HepG2 (cell line): Measurements from ENCODE around the gene EGFL8. TPM values are rescaled to one million over a fixed set of nuclear protein-coding genes. Genes with fewer than 3 reads are reported as not detected.

Source experiments
- CENPT ChIP-seq: sonication (generic); formaldehyde crosslinking; IDR thresholded peaks from 2 replicates; pipeline ENCODE4 v1.8.0; 2022; ENCODE audit warnings: low read depth, mild to moderate bottlenecking, moderate library complexity, missing genetic modification reagents
- CSRNP1 ChIP-seq: sonication (generic); formaldehyde crosslinking; IDR thresholded peaks from 2 replicates; pipeline ENCODE4 v1.8.1; 2023; ENCODE audit warnings: mild to moderate bottlenecking, missing genetic modification reagents
- DRAP1 ChIP-seq: IDR thresholded peaks from 2 replicates; pipeline ENCODE4 v1.6.1; 2016; ENCODE audit warnings: missing genetic modification reagents, missing compliant biosample characterization
- ETV5 ChIP-seq: IDR thresholded peaks from 2 replicates; pipeline ENCODE4 v1.6.1; 2018; ENCODE audit warnings: missing biosample characterization, missing genetic modification reagents, inconsistent platforms, borderline replicate concordance
- GPN1 ChIP-seq: sonication (generic); formaldehyde crosslinking; IDR thresholded peaks from 2 replicates; pipeline ENCODE4 v1.5.1; 2020; ENCODE audit warnings: missing genetic modification reagents, borderline replicate concordance
- PAWR ChIP-seq: sonication (generic); formaldehyde crosslinking; IDR thresholded peaks from 2 replicates; pipeline ENCODE4 v1.4.0; 2020; ENCODE audit warnings: missing genetic modification reagents, mild to moderate bottlenecking, borderline replicate concordance
- POLR2G ChIP-seq: fragments of 200-400 bp; formaldehyde crosslinking; IDR thresholded peaks from 2 replicates; pipeline ENCODE4 v1.6.1; 2018; ENCODE audit warnings: mild to moderate bottlenecking, low read depth, low read length, moderate library complexity
- REST ChIP-seq, 2 experiments: IDR thresholded peaks; 2 replicates each; pipeline ENCODE4 v1.6.1; 2011 to 2012; ENCODE audit warnings: low read length in 2 of 2, borderline replicate concordance in 1 of 2, low read depth in 1 of 2, mild to moderate bottlenecking in 1 of 2, moderate library complexity in 1 of 2
- ZBTB1 ChIP-seq: sonication (generic); formaldehyde crosslinking; IDR thresholded peaks from 2 replicates; pipeline ENCODE4 v1.4.0; 2020; ENCODE audit warnings: missing genetic modification reagents, borderline replicate concordance
- ZFP1 ChIP-seq: IDR thresholded peaks from 2 replicates; pipeline ENCODE4 v1.6.1; 2016
- ZFX ChIP-seq: sonication (generic); formaldehyde crosslinking; IDR thresholded peaks from 2 replicates; pipeline ENCODE4 v1.4.0; 2020; ENCODE audit warnings: mild to moderate bottlenecking, low read depth, missing genetic modification reagents, moderate library complexity
- ZNF569 ChIP-seq: sonication (generic); formaldehyde crosslinking; IDR thresholded peaks from 2 replicates; pipeline ENCODE4 v1.5.0; 2020; ENCODE audit warnings: mild to moderate bottlenecking, missing genetic modification reagents, moderate library complexity, borderline replicate concordance
- ZNF768 ChIP-seq: sonication (generic); formaldehyde crosslinking; IDR thresholded peaks from 2 replicates; pipeline ENCODE4 v1.4.0; 2020; ENCODE audit warnings: missing genetic modification reagents
- polyA plus RNA-seq, 8 experiments: library from polyadenylated mRNA; depleted of rRNA in 3 of 8; stranded (reverse) in 7 of 8; unstranded in 1 of 8; fragments of >200 nt; fragmentation: Illumina TruSeq in 4 of 8; extraction: Trizol in 4 of 8; gene quantifications; 2 replicates each; pipeline versions ENCODE4 v1.2.1 to v1.2.3, GENCODE V29; 2011 to 2016; ENCODE audit warnings: low read depth in 4 of 8, missing spikeins in 1 of 8, mixed read lengths in 1 of 8; ENCODE audit not compliant: insufficient read depth in 1 of 8
- total RNA-seq, 5 experiments: library from RNA; depleted of rRNA; stranded (reverse); fragments of >200 nt; fragmentation: Illumina TruSeq; extraction: Trizol; gene quantifications; 2 replicates each; pipeline ENCODE4 v1.2.3, GENCODE V29; 2016; ENCODE audit warnings: low read depth in 1 of 5
- TF ChIP-seq, protein P1 (sequence below): sonication (generic); IDR thresholded peaks from 2 replicates; pipeline ENCODE4 v1.6.1; 2016; ENCODE audit warnings: low read depth, borderline replicate concordance
- TF ChIP-seq, protein P2 (sequence below): sonication (generic); formaldehyde crosslinking; IDR thresholded peaks from 2 replicates; pipeline ENCODE4 v1.4.0; 2020; ENCODE audit warnings: missing genetic modification reagents, borderline replicate concordance

EGFL8 gene
- total and polyA plus RNA-seq, 2 of the 13 experiments (the other 11 are each of a cell fraction or from before 2014, with no cell fraction given): 10.0 to 11.5 TPM

- TF ChIP-seq REST (IDR thresholded peaks at IDR 0.05; ENCODE audit: borderline replicate concordance in 1 of 2, low read depth in 1 of 2, low read length in 2 of 2) (peak in 1 of 2 experiments; percentile 35; a peak in 1 of 4 replicates), ZBTB1 (CRISPR knock-in tag) (no peak), ZFP1 (CRISPR knock-in tag) (no peak), PAWR (CRISPR knock-in tag) (no peak), ZNF768 (CRISPR knock-in tag) (no peak), POLR2G (peak; percentile 77), GPN1 (CRISPR knock-in tag) (no peak), ETV5 (peak; percentile 43; the same call in 1 of the 2 replicates), CSRNP1 (CRISPR knock-in tag) (no peak), ZFX (CRISPR knock-in tag) (peak; percentile 93), CENPT (CRISPR knock-in tag) (no peak), DRAP1 (CRISPR knock-in tag) (peak; percentile 50; the same call in 1 of the 2 replicates), ZNF569 (CRISPR knock-in tag) (no peak)
- TF ChIP-seq, protein P1, sequence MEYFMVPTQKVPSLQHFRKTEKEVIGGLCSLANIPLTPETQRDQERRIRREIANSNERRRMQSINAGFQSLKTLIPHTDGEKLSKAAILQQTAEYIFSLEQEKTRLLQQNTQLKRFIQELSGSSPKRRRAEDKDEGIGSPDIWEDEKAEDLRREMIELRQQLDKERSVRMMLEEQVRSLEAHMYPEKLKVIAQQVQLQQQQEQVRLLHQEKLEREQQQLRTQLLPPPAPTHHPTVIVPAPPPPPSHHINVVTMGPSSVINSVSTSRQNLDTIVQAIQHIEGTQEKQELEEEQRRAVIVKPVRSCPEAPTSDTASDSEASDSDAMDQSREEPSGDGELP: no peak; the same call in 1 of the 2 replicates
- TF ChIP-seq, protein P2, sequence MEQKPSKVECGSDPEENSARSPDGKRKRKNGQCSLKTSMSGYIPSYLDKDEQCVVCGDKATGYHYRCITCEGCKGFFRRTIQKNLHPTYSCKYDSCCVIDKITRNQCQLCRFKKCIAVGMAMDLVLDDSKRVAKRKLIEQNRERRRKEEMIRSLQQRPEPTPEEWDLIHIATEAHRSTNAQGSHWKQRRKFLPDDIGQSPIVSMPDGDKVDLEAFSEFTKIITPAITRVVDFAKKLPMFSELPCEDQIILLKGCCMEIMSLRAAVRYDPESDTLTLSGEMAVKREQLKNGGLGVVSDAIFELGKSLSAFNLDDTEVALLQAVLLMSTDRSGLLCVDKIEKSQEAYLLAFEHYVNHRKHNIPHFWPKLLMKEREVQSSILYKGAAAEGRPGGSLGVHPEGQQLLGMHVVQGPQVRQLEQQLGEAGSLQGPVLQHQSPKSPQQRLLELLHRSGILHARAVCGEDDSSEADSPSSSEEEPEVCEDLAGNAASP (CRISPR knock-in tag): no peak; the same call in 1 of the 2 replicates
Observed at GRCh38 chr6:32190054-32190851, 25.9 kb downstream of the EGFL8 start, which contains the start of gene PBX2 (continued).
